Body of pancreas (tissue), 4 donors: ENCODE measurements around the gene RAB11FIP3. TPM values are rescaled to one million over a fixed set of nuclear protein-coding genes. Genes with fewer than 3 reads are reported as not detected.
"Not testable (repeated sequence)": the region's sequence is repeated elsewhere in the genome, so short reads cannot be mapped to it uniquely, and the experiment has no call there.

Source experiments
- ATAC-seq: fragments of 150-250 bp; one replicate; pipeline ENCODE4 v1.9.1; 2016
- DNase-seq, 4 donors: peaks; one replicate each; pipeline ENCODE4 v3.0.0-alpha.2; 2019
- H3K27ac ChIP-seq, 4 donors: fragments of 200-600 bp; sonication (generic); 1 replicate in 3 of 4; 2 replicates in 1 of 4; pipeline versions ENCODE4 v1.5.1 to v1.6.1; 2016 to 2019; ENCODE audit warnings: mild to moderate bottlenecking in 1 of 4, mixed read lengths in 1 of 4, moderate library complexity in 1 of 4
- H3K27me3 ChIP-seq, 2 donors: fragments of 200-600 bp; sonication (generic); one replicate each; pipeline ENCODE4 v1.6.0; 2016; ENCODE audit warnings: mild to moderate bottlenecking in 1 of 2
- H3K36me3 ChIP-seq, 2 donors: fragments of 200-600 bp; sonication (generic); replicated peaks in 1 of 2; 2 replicates each; pipeline ENCODE4 v1.5.1; 2016; ENCODE audit warnings: low read depth in 2 of 2; ENCODE audit not compliant: insufficient read depth in 1 of 2
- H3K4me1 ChIP-seq: fragments of 200-600 bp; sonication (generic); one replicate; pipeline ENCODE4 v1.6.0; 2016
- H3K4me3 ChIP-seq, 2 donors: fragments of 200-600 bp; sonication (generic); 1 replicate in 1 of 2; 2 replicates in 1 of 2; pipeline ENCODE4 v1.5.1; 2016 to 2019
- H3K9me3 ChIP-seq, 3 donors: fragments of 200-600 bp; sonication (generic); 1 replicate in 2 of 3; 2 replicates in 1 of 3; pipeline ENCODE4 v1.5.1; 2016
- CTCF ChIP-seq, 7 experiments: fragments of 450-650 bp in 4 of 7; fragments of 200-600 bp in 3 of 7; sonication (generic) in 3 of 7; IDR thresholded peaks; one replicate each; pipeline ENCODE4 v1.5.1; 2016 to 2019; ENCODE audit warnings: antibody characterized with exemption in 7 of 7
- POLR2A ChIP-seq, 3 donors: fragments of 450-650 bp; IDR thresholded peaks; one replicate each; pipeline ENCODE4 v1.6.1; 2016; ENCODE audit warnings: antibody characterized with exemption in 3 of 3, mild to moderate bottlenecking in 2 of 3
- WGBS, 2 donors: methylation state at CpG; one replicate each; pipeline ENCODE4 v1.1.5; 2017; 5-methylcytosine and 5-hydroxymethylcytosine counted together
- intact Hi-C: fragments of 100-400 bp; cut with DNase I; formaldehyde crosslinking; loops from one replicate; pipeline ENCODE4 v1.15.1; 2023
- total RNA-seq, 2 donors: library from RNA; depleted of rRNA; stranded (reverse); fragments of >200 nt; gene quantifications; one replicate each; pipeline ENCODE4 v1.1.0, GENCODE V29; 2016

Gene RAB11FIP3
- total RNA-seq, 2 donors from 2014 or later, result 50.1 to 122 TPM

GRCh38 chr16:377419-377951, 48.0 kb upstream of the RAB11FIP3 start:
- intact Hi-C loops, result no loop called here
- TF ChIP-seq POLR2A (IDR thresholded peaks at IDR 0.05) (no peak), CTCF (IDR thresholded peaks at IDR 0.05) (no peak)
- no peaks in the 10 kb centered on the region for H3K27me3 ChIP-seq
- H3K4me1 ChIP-seq, result peaks cover 29% of the 10 kb centered on the region
- no peaks in the 10 kb centered on the region for H3K9me3 ChIP-seq
- no peak for ATAC-seq
- no peak overlapping the region for H3K4me3 ChIP-seq
- peaks cover 28 to 29% of the 10 kb centered on the region in 2 donors for H3K36me3 ChIP-seq
- no peak overlapping the region for H3K27ac ChIP-seq
- 86 to 93% methylated on average over 8 to 20 of the region's 42 CpGs for WGBS, 2 donors
- peak in 1 of 4 donors; percentile 14 for DNase-seq

DNA sequence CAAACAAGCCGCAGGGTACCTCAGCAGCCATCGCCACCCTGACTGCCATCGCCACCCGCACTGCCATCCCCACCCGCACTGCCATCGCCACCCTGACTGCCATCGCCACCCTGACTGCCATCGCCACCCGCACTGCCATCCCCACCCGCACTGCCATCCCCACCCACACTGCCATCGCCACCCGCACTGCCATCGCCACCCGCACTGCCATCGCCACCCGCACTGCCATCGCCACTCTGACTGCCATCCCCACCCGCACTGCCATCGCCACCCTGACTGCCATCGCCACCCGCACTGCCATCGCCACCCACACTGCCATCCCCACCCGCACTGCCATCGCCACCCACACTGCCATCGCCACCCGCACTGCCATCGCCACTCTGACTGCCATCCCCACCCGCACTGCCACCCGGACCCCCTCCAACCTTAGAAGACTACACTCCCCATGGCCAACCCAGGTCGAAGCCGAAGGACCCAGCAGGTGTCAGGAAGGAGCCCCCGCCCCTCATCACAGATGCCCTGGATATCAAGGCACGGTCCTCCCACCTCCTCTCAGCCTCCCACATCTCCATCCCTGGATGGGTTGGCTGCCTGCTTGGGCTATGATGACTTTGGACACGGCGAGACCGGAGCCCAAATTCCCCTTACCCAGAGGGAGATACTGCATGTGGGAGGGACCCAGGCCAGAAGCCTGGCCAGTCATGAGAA, 47.2 kb upstream of the RAB11FIP3 start:
- not testable (repeated sequence) for DNase-seq
- 79 to 85% methylated on average over 29 to 35 of the region's 36 CpGs for WGBS, 2 donors

DNA sequence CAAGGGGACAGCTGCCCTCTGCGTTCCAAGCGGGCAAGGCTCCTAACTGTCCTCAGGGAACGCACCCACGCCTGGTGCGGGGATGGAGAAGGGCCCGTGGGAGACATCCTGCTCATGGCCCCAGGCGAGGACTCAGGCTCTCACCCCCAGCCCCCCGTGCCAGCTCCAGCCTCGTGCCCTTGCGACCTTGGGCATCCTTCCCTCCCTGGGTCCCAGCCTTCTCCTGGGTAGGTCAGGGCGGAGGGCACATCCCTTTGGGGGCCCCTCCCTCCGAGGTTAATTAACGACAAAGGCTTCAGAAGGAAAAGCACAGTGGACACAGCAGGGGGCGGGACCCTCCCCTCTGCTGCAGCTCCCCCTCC, 46.6 kb upstream of the RAB11FIP3 start:
- no peaks in the 10 kb centered on the region for H3K27me3 ChIP-seq
- DNase-seq (no peak), ATAC-seq (no peak)
- no peaks in the 10 kb centered on the region for H3K9me3 ChIP-seq
- peak overlapping the region; percentile 32 to 93 (median 90) for H3K27ac ChIP-seq
- peaks cover 25% of the 10 kb centered on the region in 2 donors for H3K36me3 ChIP-seq
- TF ChIP-seq CTCF (IDR thresholded peaks at IDR 0.05) (no peak), POLR2A (IDR thresholded peaks at IDR 0.05) (no peak)
- H3K4me3 ChIP-seq, result no peak overlapping the region
- intact Hi-C loops, result no loop called here
- H3K4me1 ChIP-seq, result peaks cover 34% of the 10 kb centered on the region
- 10 to 26% methylated on average over 4 to 9 of the region's 14 CpGs for WGBS, 2 donors

More for the DNA sequence above, 47.2 kb upstream of the RAB11FIP3 start:
- ATAC-seq, H3K9me3 ChIP-seq, intact Hi-C loops, H3K4me3 ChIP-seq, H3K27me3 ChIP-seq: not testable (repeated sequence)
- Histone ChIP-seq H3K4me1 (peaks cover 29% of the 10 kb centered on the region), H3K27ac (peak overlapping the region in 3 of 4 donors; percentile 89 to 93 (median 91)), H3K36me3 (peaks cover 26 to 29% of the 10 kb centered on the region in 2 donors)

DNA sequence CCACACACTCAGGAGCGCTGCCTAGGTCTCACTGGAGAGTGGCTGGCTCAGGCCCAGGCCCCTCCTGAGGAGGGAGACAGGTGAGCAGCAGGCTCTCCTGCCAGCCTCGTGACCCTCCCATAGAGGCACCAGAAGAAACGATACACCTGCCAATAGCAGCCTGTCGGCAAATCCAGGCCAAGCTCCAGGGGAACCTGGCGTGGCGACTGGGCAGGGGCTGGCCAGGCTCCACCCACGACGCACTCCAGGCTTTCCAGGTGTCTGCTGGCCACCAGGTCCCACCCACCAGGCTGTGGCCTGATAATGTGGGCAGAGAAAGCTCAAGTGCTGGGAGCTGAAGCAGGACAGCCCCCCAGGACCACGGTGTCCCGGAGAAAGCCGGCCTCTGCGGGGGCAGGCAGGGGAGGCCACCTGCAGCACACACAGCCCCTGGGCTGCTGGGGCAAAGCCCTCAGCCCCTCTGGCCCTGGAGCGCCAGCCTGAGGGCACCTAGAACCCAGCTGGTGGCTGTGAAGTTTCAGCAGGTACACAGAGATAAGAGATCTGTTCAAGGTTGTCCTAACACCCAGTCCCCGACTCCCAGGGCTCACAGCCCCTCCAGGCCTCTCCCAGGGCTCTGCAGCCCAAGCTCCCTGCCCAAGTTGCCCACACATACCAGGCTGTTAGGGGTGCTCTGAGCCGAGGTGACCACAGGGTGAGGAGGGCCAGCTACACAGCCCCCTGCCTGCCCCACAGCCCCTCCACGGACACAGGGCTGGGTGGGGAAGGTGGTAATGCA, 46.1 kb upstream of the RAB11FIP3 start:
- Histone ChIP-seq H3K9me3 (no peaks in the 10 kb centered on the region), H3K36me3 (peaks cover 19 to 20% of the 10 kb centered on the region in 2 donors), H3K27me3 (no peaks in the 10 kb centered on the region), H3K4me1 (peaks cover 37% of the 10 kb centered on the region), H3K27ac (peak overlapping the region; percentile 89 to 97 (median 92)), H3K4me3 (peak overlapping the region in 1 of 2 donors; percentile 92)
- WGBS, 2 donors, result 22 to 26% methylated on average over 1 to 16 of the region's 16 CpGs
- peak; percentile 95 to 98 (median 97) for DNase-seq
- TF ChIP-seq CTCF (IDR thresholded peaks at IDR 0.05) (peak in 1 of 7 experiments; percentile 0), POLR2A (IDR thresholded peaks at IDR 0.05) (peak; percentile 25 to 64 (median 62))
- ATAC-seq, result peak; percentile 80
- intact Hi-C loops, result no loop called here
